K562 (cell line): ENCODE measurements around the gene C15orf61. TPM values are rescaled to one million over a fixed set of nuclear protein-coding genes. Genes with fewer than 3 reads are reported as not detected.

Experiments
- ATF1 ChIP-seq, 2 experiments: fragments of 450-650 bp in 1 of 2; IDR thresholded peaks; 2 replicates each; pipeline ENCODE4 v1.6.1; 2016; ENCODE audit warnings: missing compliant biosample characterization in 1 of 2, missing genetic modification characterization in 1 of 2
- BRCA1 ChIP-seq, 2 experiments: fragments of 450-650 bp in 1 of 2; sonication (generic) in 1 of 2; formaldehyde crosslinking in 1 of 2; IDR thresholded peaks; 2 replicates each; pipeline versions ENCODE4 v1.5.0 to v1.6.1; 2017 to 2020; ENCODE audit warnings: mild to moderate bottlenecking in 1 of 2, missing genetic modification reagents in 1 of 2
- CEBPB ChIP-seq: fragments of 450-650 bp; IDR thresholded peaks from 2 replicates; pipeline ENCODE4 v1.6.1; 2016; ENCODE audit warnings: missing genetic modification characterization, missing compliant biosample characterization
- CHD4 ChIP-seq: fragments of 200-600 bp; sonication (generic); IDR thresholded peaks from 3 replicates; pipeline ENCODE4 v1.6.1; 2012; ENCODE audit warnings: low read depth, mild to moderate bottlenecking, mixed read lengths, low read length, inconsistent platforms; ENCODE audit not compliant: insufficient read depth, insufficient replicate concordance, poor library complexity, severe bottlenecking
- CSDE1 ChIP-seq, 2 experiments: fragments of 450-650 bp; IDR thresholded peaks; 2 replicates each; pipeline ENCODE4 v1.6.1; 2016; ENCODE audit warnings: mild to moderate bottlenecking in 1 of 2
- GTF2F1 ChIP-seq: IDR thresholded peaks from 2 replicates; pipeline ENCODE4 v1.6.1; 2011; ENCODE audit warnings: low read depth, low read length, improper control_type of control experiment
- HLTF ChIP-seq: fragments of 450-650 bp; IDR thresholded peaks from 2 replicates; pipeline ENCODE4 v1.6.1; 2016
- ILF3 ChIP-seq: fragments of 450-650 bp; IDR thresholded peaks from 2 replicates; pipeline ENCODE4 v1.6.1; 2018; ENCODE audit warnings: antibody characterized with exemption, mild to moderate bottlenecking, moderate library complexity, borderline replicate concordance
- KDM4B ChIP-seq, 2 experiments: fragments of 450-650 bp in 1 of 2; sonication (generic) in 1 of 2; IDR thresholded peaks; 2 replicates each; pipeline ENCODE4 v1.6.1; 2016 to 2017; ENCODE audit warnings: borderline replicate concordance in 2 of 2, antibody characterized with exemption in 1 of 2, low read depth in 1 of 2, mild to moderate bottlenecking in 1 of 2
- MTA3 ChIP-seq: fragments of 450-650 bp; formaldehyde crosslinking; IDR thresholded peaks from 2 replicates; pipeline ENCODE4 v1.6.1; 2017; ENCODE audit warnings: mild to moderate bottlenecking, borderline replicate concordance
- PRPF4 ChIP-seq: fragments of 200-400 bp; formaldehyde crosslinking; IDR thresholded peaks from one replicate; pipeline ENCODE4 v1.6.1; 2017; ENCODE audit warnings: low read length, low read depth, mild to moderate bottlenecking; ENCODE audit not compliant: insufficient read depth, poor library complexity, severe bottlenecking
- RBM14 ChIP-seq: fragments of 200-400 bp; formaldehyde crosslinking; IDR thresholded peaks from 2 replicates; pipeline ENCODE4 v1.6.1; 2018; ENCODE audit warnings: low read depth, mild to moderate bottlenecking, low read length, moderate library complexity, borderline replicate concordance; ENCODE audit not compliant: insufficient read depth
- RBM17 ChIP-seq: fragments of 200-400 bp; formaldehyde crosslinking; IDR thresholded peaks from 2 replicates; pipeline ENCODE4 v1.6.1; 2017; ENCODE audit warnings: low read depth, mild to moderate bottlenecking, low read length, borderline replicate concordance
- TEAD4 ChIP-seq, 2 experiments: sonication (generic) in 1 of 2; formaldehyde crosslinking in 1 of 2; IDR thresholded peaks; 2 replicates each; pipeline versions ENCODE4 v1.6.1 to v1.8.0; 2012 to 2022; ENCODE audit warnings: borderline replicate concordance in 1 of 2, inconsistent platforms in 1 of 2, low read length in 1 of 2, mild to moderate bottlenecking in 1 of 2, missing genetic modification reagents in 1 of 2
- ZNF165 ChIP-seq: fragments of 250-450 bp; sonication (Bioruptor Pico); IDR thresholded peaks from 2 replicates; pipeline ENCODE4 v1.4.0; 2020; ENCODE audit warnings: borderline replicate concordance
- ZNF384 ChIP-seq: IDR thresholded peaks from 2 replicates; pipeline ENCODE4 v1.6.1; 2012; ENCODE audit warnings: low read depth, low read length, improper control_type of control experiment
- ZNF668 ChIP-seq: fragments of 250-450 bp; sonication (Bioruptor Pico); IDR thresholded peaks from 2 replicates; pipeline ENCODE4 v1.8.0; 2022; ENCODE audit warnings: mild to moderate bottlenecking, inconsistent platforms
- polyA plus RNA-seq, 8 experiments: library from polyadenylated mRNA; depleted of rRNA in 4 of 8; stranded (reverse) in 5 of 8; unstranded in 3 of 8; fragments of >200 nt; fragmentation: Nextera tagmentation in 2 of 8; fragmentation: Illumina TruSeq in 1 of 8; extraction: Ambion mirVana in 2 of 8; extraction: Trizol in 1 of 8; gene quantifications; 2 replicates each; pipeline versions ENCODE4 v1.2.1 to v1.2.3, GENCODE V29; 2011 to 2014; ENCODE audit warnings: inconsistent platforms in 1 of 8, missing spikeins in 1 of 8
- total RNA-seq, 7 experiments: library from RNA; depleted of rRNA in 6 of 7; stranded (reverse); fragments of >200 nt in 6 of 7; fragmentation: Illumina TruSeq in 2 of 7; extraction: Trizol in 2 of 7; gene quantifications; 2 replicates each; pipeline versions ENCODE4 v1.2.1 to v1.2.3, GENCODE V29; 2011 to 2021; ENCODE audit warnings: low replicate concordance in 1 of 7
- TF ChIP-seq, protein P1 (sequence below): sonication (generic); formaldehyde crosslinking; IDR thresholded peaks from 2 replicates; pipeline ENCODE4 v1.8.0; 2022; ENCODE audit warnings: mild to moderate bottlenecking, missing genetic modification reagents, borderline replicate concordance
- TF ChIP-seq, protein P2 (sequence below): fragments of 450-650 bp; formaldehyde crosslinking; IDR thresholded peaks from 2 replicates; pipeline ENCODE4 v1.4.0; 2020; ENCODE audit warnings: mild to moderate bottlenecking, moderate library complexity
- TF ChIP-seq, protein P3 (sequence below): fragments of 250-450 bp; sonication (Bioruptor Pico); IDR thresholded peaks from 2 replicates; pipeline ENCODE4 v1.8.0; 2021; ENCODE audit warnings: moderate library complexity, mild to moderate bottlenecking, inconsistent platforms

Gene C15orf61
- total and polyA plus RNA-seq, 9 of the 15 experiments (the other 6 are each of a cell fraction or from before 2014, with no cell fraction given) = 1.6 to 10.5 (median 4.3) TPM

DNA sequence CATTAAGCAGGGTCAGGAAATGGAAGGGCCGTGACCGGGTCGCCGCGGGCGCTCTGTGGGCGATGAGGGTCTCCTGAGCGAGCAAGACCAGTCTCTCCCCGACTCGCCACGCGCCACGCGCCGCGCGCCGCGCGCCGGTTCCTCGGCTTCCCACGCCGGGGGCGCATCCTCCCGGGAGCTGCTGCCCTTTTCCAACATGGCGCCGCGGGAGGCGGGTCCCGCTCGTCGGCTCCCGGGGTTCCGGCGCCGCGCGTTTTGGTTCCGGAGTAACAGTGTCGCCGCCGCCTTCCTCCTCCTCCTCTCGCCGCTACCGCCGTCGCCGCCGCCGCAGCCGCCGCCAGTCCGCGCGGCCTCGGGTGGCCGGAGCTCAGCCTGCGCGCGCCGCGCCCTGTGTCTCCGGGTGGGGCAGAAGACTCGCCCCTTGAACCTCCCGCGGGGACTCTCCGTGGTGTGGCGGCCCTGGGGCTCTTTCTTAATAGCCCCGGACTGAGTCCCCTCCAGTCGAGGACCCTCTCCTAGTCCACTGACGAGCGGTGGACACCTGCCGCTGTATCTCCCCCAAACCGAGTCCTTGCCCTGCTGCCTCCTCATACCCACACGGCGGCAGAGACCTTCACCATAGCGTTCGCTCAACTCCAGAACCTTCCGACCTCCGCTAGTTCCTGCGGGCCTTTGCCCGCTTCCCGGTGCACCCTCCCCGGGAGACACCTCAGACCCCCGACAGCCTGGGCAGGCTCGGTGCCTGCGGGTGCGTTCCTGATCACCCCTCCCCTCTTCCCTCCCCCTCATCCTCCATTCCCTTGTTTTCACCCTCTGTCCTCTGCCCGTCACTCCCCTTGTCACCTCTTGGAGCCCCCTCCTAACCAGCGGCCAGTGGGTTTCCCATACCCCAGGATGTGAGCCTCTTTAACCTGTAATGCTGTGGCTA lies 21.8 kb downstream of the C15orf61 start, which contains the start of gene MAP2K5 (continued):
- TF ChIP-seq ZNF384 = 0 out of 2 replicates have a peak, but pooled peaks have one; percentile 15
- TF ChIP-seq GTF2F1 = no peak
- TF ChIP-seq, protein P1, sequence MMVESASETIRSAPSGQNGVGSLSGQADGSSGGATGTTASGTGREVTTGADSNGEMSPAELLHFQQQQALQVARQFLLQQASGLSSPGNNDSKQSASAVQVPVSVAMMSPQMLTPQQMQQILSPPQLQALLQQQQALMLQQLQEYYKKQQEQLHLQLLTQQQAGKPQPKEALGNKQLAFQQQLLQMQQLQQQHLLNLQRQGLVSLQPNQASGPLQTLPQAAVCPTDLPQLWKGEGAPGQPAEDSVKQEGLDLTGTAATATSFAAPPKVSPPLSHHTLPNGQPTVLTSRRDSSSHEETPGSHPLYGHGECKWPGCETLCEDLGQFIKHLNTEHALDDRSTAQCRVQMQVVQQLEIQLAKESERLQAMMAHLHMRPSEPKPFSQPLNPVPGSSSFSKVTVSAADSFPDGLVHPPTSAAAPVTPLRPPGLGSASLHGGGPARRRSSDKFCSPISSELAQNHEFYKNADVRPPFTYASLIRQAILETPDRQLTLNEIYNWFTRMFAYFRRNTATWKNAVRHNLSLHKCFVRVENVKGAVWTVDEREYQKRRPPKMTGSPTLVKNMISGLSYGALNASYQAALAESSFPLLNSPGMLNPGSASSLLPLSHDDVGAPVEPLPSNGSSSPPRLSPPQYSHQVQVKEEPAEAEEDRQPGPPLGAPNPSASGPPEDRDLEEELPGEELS (CRISPR knock-in tag) = no peak
- TF ChIP-seq TEAD4 (IDR thresholded peaks at IDR 0.05; ENCODE audit: low read length) = no peak
- no peak for TF ChIP-seq TEAD4 (CRISPR knock-in tag; IDR thresholded peaks at IDR 0.05; ENCODE audit: borderline replicate concordance)
- peak in 1 of 2 experiments; percentile 70; a peak in 1 of 4 replicates for TF ChIP-seq KDM4B (IDR thresholded peaks at IDR 0.05; ENCODE audit: borderline replicate concordance in 2 of 2, low read depth in 1 of 2)
- no peak for TF ChIP-seq ZNF165 (CRISPR knock-in tag)
- no peak for TF ChIP-seq ILF3
- no peak for TF ChIP-seq RBM17
- TF ChIP-seq CSDE1 (IDR thresholded peaks at IDR 0.05) = no peak
- TF ChIP-seq, protein P2, sequence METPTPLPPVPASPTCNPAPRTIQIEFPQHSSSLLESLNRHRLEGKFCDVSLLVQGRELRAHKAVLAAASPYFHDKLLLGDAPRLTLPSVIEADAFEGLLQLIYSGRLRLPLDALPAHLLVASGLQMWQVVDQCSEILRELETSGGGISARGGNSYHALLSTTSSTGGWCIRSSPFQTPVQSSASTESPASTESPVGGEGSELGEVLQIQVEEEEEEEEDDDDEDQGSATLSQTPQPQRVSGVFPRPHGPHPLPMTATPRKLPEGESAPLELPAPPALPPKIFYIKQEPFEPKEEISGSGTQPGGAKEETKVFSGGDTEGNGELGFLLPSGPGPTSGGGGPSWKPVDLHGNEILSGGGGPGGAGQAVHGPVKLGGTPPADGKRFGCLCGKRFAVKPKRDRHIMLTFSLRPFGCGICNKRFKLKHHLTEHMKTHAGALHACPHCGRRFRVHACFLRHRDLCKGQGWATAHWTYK = 0 out of 2 replicates have a peak, but pooled peaks have one; percentile 34
- no peak for TF ChIP-seq ZNF668
- TF ChIP-seq, protein P3, sequence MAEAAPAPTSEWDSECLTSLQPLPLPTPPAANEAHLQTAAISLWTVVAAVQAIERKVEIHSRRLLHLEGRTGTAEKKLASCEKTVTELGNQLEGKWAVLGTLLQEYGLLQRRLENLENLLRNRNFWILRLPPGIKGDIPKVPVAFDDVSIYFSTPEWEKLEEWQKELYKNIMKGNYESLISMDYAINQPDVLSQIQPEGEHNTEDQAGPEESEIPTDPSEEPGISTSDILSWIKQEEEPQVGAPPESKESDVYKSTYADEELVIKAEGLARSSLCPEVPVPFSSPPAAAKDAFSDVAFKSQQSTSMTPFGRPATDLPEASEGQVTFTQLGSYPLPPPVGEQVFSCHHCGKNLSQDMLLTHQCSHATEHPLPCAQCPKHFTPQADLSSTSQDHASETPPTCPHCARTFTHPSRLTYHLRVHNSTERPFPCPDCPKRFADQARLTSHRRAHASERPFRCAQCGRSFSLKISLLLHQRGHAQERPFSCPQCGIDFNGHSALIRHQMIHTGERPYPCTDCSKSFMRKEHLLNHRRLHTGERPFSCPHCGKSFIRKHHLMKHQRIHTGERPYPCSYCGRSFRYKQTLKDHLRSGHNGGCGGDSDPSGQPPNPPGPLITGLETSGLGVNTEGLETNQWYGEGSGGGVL (CRISPR knock-in tag) = no peak
- 0 out of 2 replicates have a peak, but pooled peaks have one; percentile 45 for TF ChIP-seq MTA3
- TF ChIP-seq PRPF4 = no peak
- TF ChIP-seq BRCA1 (IDR thresholded peaks at IDR 0.05) = no peak
- TF ChIP-seq BRCA1 (CRISPR knock-in tag; IDR thresholded peaks at IDR 0.05) = no peak
- 0 out of 2 replicates have a peak, but pooled peaks have one; percentile 55 for TF ChIP-seq HLTF
- no peak for TF ChIP-seq CHD4
- no peak for TF ChIP-seq CEBPB (tag)
- TF ChIP-seq ATF1 (CRISPR knock-in tag; IDR thresholded peaks at IDR 0.05) = no peak
- peak; percentile 58 for TF ChIP-seq ATF1 (tag; IDR thresholded peaks at IDR 0.05)
- TF ChIP-seq RBM14 = no peak
